HG03520 (cell line): ENCODE results near the gene GOLGA6L25.
"Not testable (repeated sequence)": the region's sequence is repeated elsewhere in the genome, so short reads cannot be mapped to it uniquely, and the experiment has no call there.

Experiments used
- ATAC-seq: cut with Tn5 transposase; IDR thresholded peaks from one replicate; pipeline ENCODE4 v1.9.1; 2021; ENCODE audit warnings: mild to moderate bottlenecking, moderate library complexity; ENCODE audit not compliant: unreplicated experiment

Gene GOLGA6L25

GRCh38 chr15:28553268-28553667 is at the start of gene GOLGA6L25:
TSS of gene GOLGA6L25 (plus strand) at chr15:28553568. CDS start at chr15:28553629, 61 bp downstream.
- ATAC-seq = not testable (repeated sequence)

GRCh38 chr15:28508217-28508889 is 45.0 kb upstream of the GOLGA6L25 start:
- ATAC-seq = not testable (repeated sequence)

GRCh38 chr15:28514128-28514527 is 39.2 kb upstream of the GOLGA6L25 start:
- not testable (repeated sequence) for ATAC-seq

GRCh38 chr15:28515208-28515607 is 38.2 kb upstream of the GOLGA6L25 start:
- not testable (repeated sequence) for ATAC-seq

- not testable (repeated sequence) for ATAC-seq
Observed at GRCh38 chr15:28532954-28533353, 20.4 kb upstream of the GOLGA6L25 start, which contains the start of gene GOLGA8G. TSS of gene GOLGA8G (minus strand) at chr15:28532971. CDS start at chr15:28532909, 62 bp downstream.

GRCh38 chr15:28573351-28573750 is 20.0 kb downstream of the GOLGA6L25 start:
- ATAC-seq = not testable (repeated sequence)

GRCh38 chr15:28588977-28589606 is 35.7 kb downstream of the GOLGA6L25 start:
- not testable (repeated sequence) for ATAC-seq

GRCh38 chr15:28589769-28590168 is 36.4 kb downstream of the GOLGA6L25 start:
- ATAC-seq = not testable (repeated sequence)

GRCh38 chr15:28592395-28592794 is 39.0 kb downstream of the GOLGA6L25 start:
- not testable (repeated sequence) for ATAC-seq

- not testable (repeated sequence) for ATAC-seq
Observed at GRCh38 chr15:28593424-28594129, 40.2 kb downstream of the GOLGA6L25 start.

- ATAC-seq = not testable (repeated sequence)
Observed at GRCh38 chr15:28597471-28597870, 44.1 kb downstream of the GOLGA6L25 start.

- ATAC-seq = not testable (repeated sequence)
Observed at GRCh38 chr15:28598209-28598608, 44.8 kb downstream of the GOLGA6L25 start.

- not testable (repeated sequence) for ATAC-seq
Observed at GRCh38 chr15:28602152-28602551, 48.8 kb downstream of the GOLGA6L25 start.
